ENCODE results near the gene KRTAP2-1. TPM values are rescaled to one million over a fixed set of nuclear protein-coding genes. Genes with fewer than 3 reads are reported as not detected.
"Not testable (repeated sequence)": the region's sequence is repeated elsewhere in the genome, so short reads cannot be mapped to it uniquely, and the experiment has no call there.

Gene KRTAP2-1
- total RNA-seq, 2 experiments from 2014 or later = not detected

DNA sequence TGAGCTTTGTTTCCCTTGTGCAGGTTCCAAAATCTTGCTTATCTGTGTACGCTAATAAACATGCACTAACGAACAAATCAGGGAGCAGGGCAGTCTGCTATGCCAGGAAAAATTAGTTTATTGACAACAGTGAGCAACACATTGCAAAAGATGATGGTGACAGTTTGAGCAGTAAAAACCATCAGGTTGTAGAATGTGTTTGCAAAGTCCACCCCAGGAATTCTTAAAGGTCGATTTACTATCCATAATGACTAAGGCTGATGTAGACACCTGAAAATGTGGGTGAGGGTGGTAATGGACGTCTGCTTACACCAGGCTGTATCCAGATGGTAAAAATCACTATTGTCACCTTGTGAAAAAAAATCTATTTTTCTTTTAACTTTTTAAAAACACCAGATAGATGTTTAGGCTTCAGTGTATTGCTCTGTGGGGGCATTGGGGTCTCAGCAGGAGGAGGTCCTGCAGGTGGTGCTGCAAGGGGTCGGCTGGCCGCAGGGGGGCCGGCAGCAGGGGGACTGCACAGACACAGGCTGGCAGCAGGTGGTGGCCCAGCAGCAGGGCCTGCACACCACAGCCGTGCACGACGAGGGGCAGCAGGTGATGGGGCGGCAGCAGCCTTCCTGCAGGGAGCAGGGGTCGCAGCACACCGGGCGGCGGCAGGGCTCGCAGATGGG is 18.0 kb upstream of the KRTAP2-1 start:
- not testable (repeated sequence) for ATAC-seq; H3K4me3 Mint-ChIP-seq; H3K36me3 Mint-ChIP-seq; H3K4me1 Mint-ChIP-seq; H3K9me3 Mint-ChIP-seq (ENCODE audit: low read depth); H3K27ac Mint-ChIP-seq; DNase-seq
- CTCF ChIA-PET = interaction anchor here (0.5 kb wide), 1 partner anchor 46 kb away, joined by 3 read pairs; no protein-coding TSS in a partner anchor
- H3K27me3 Mint-ChIP-seq = peaks cover 25% of the 10 kb centered on the region

DNA sequence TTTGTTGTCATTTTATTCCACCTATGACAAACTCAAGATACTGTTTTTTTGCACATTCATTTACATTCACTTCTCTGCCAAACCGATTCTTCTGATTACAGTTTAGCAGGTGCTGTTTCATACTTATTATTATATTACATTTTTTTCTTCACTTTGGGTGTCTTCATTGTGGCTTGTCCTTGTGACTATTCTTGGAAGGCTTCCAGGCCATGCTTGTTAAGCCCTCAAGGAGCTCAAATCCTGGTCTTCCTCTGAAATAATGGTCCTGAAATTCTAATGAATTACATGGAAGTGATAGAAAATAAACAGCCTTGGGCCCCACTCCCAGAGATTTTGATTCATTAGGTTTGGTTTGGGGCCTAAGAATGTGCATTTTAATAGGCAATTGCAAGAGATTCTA is 17.2 kb upstream of the KRTAP2-1 start:
- ATAC-seq = no peak
- Mint-ChIP-seq H3K36me3 (no peaks in the 10 kb centered on the region), H3K4me1 (peaks cover 7% of the 10 kb centered on the region), H3K27me3 (peaks cover 31% of the 10 kb centered on the region), H3K9me3 (ENCODE audit: low read depth) (no peaks in the 10 kb centered on the region), H3K4me3 (no peak overlapping the region), H3K27ac (no peak overlapping the region)
- CTCF ChIA-PET = interaction anchor here (0.5 kb wide), 1 partner anchor 45 kb away, joined by 3 read pairs; no protein-coding TSS in a partner anchor
- DNase-seq = no peak

- Mint-ChIP-seq H3K4me3 (no peak overlapping the region), H3K27ac (no peak overlapping the region), H3K9me3 (ENCODE audit: low read depth) (no peaks in the 10 kb centered on the region), H3K36me3 (no peaks in the 10 kb centered on the region), H3K27me3 (peaks cover 39% of the 10 kb centered on the region), H3K4me1 (peaks cover 5% of the 10 kb centered on the region)
- CTCF ChIA-PET = no interaction called here
- no peak for ATAC-seq
- DNase-seq = no peak
Measured at GRCh38 chr17:41063449-41063848, 16.3 kb upstream of the KRTAP2-1 start.

- Mint-ChIP-seq H3K4me3 (no peak overlapping the region), H3K4me1 (peaks cover 5% of the 10 kb centered on the region), H3K9me3 (ENCODE audit: low read depth) (peaks cover 3% of the 10 kb centered on the region), H3K27me3 (peaks cover 48% of the 10 kb centered on the region), H3K27ac (no peak overlapping the region), H3K36me3 (no peaks in the 10 kb centered on the region)
- ATAC-seq (no peak), DNase-seq (no peak)
- CTCF ChIA-PET = no interaction called here
Measured at GRCh38 chr17:41061964-41062363, 14.8 kb upstream of the KRTAP2-1 start.

DNA sequence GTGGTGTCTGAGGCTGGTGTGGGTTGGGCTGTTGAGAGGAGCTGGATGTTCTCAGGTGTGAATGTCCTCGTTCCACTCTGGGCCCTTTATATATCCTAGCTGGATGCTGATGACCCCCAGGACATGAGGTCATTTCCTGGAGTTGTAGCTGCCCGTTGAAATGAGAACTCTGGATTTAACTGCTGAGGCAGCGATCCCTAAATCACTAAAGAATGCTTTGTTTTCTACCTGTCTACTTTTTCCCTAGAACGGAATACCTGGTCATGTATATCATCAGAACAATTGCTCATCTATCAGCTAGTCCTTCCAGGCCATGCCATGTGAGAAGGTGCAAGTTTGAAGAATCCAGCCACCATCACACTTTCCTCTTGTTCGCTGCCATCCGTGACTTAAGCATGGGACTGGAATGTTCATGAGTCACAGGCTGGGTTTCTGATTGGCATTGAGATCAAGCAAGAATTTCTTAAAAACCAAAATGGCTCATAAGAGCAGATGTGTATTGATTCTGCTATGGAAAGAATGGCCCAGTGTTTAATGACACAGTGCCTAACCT is 13.0 kb upstream of the KRTAP2-1 start, which contains the start of gene KRTAP2-3:
Gene KRTAP2-3, minus strand, starts transcription at position 63 of the 553 bp plus-strand sequence. CDS start 64 bp downstream, outside the sequence.
- no peaks in the 10 kb centered on the region for H3K4me1 Mint-ChIP-seq
- CTCF ChIA-PET = no interaction called here
- DNase-seq = no peak
- H3K27ac Mint-ChIP-seq = no peak within 1 kb of the TSS
- no peak for ATAC-seq
- H3K27me3 Mint-ChIP-seq = peaks cover 51% of the 10 kb centered on the region
- H3K9me3 Mint-ChIP-seq (ENCODE audit: low read depth) = peaks cover 3% of the 10 kb centered on the region
- no peak within 1 kb of the TSS for H3K4me3 Mint-ChIP-seq
- no peaks in the 10 kb centered on the region for H3K36me3 Mint-ChIP-seq

DNA sequence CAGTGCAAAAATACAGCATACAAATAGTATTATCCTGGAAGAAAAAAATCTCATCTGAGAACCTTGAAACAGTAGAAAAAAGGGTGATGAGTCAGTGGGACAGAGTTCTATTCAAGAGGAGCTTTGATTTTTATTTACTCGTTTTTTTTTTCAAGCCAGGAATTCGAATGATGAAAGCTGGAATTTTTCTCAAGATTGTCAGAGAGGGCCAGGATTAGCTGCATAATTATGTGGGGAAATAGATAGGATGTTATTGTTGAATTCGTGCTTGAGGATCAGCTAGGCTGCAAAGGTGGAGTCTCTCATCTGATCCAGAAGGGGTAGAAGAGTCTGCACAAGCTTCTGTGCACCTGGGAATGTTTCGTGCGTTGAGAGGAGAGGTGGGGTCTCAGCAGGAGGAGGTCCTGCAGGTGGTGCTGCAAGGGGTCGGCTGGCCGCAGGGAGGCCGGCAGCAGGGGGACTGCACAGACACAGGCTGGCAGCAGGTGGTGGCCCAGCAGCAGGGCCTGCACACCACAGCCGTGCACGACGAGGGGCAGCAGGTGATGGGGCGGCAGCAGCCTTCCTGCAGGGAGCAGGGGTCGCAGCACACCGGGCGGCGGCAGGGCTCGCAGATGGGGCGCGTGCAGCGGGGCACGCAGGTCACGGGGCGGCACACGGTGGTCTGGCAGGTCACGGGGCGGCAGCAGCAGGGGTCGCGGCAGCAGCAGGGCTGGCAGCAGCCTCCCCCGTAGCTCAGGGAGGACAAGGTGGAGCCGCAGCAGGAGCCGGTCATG is 12.3 kb upstream of the KRTAP2-1 start:
- H3K9me3 Mint-ChIP-seq (ENCODE audit: low read depth); H3K27ac Mint-ChIP-seq; H3K4me1 Mint-ChIP-seq; H3K4me3 Mint-ChIP-seq; ATAC-seq; DNase-seq; H3K36me3 Mint-ChIP-seq; CTCF ChIA-PET: not testable (repeated sequence)
- peaks cover 51% of the 10 kb centered on the region for H3K27me3 Mint-ChIP-seq

DNA sequence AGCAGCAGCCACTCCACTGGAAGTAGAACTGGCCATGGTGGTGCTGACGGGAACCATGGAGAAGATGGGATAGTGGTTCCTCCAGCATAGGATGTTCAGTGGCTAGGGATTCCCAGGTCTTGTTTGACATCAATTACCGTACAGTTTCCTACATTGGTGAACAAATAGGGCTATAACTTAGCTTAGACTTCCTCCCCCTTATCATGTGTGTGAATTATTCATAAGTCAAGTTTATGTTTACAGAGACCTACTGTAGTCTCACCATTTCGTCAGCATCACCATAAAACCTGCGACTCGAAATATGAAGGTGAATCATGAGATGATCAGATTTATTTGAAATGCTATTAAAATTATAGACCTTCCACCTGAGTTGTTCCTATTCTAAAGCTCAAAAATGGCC is 11.6 kb upstream of the KRTAP2-1 start:
- CTCF ChIA-PET = no interaction called here
- no peak overlapping the region for H3K27ac Mint-ChIP-seq
- H3K4me1 Mint-ChIP-seq = no peaks in the 10 kb centered on the region
- H3K36me3 Mint-ChIP-seq = no peaks in the 10 kb centered on the region
- DNase-seq (no peak), ATAC-seq (no peak)
- peaks cover 3% of the 10 kb centered on the region for H3K9me3 Mint-ChIP-seq (ENCODE audit: low read depth)
- no peak overlapping the region for H3K4me3 Mint-ChIP-seq
- H3K27me3 Mint-ChIP-seq = peaks cover 48% of the 10 kb centered on the region

DNA sequence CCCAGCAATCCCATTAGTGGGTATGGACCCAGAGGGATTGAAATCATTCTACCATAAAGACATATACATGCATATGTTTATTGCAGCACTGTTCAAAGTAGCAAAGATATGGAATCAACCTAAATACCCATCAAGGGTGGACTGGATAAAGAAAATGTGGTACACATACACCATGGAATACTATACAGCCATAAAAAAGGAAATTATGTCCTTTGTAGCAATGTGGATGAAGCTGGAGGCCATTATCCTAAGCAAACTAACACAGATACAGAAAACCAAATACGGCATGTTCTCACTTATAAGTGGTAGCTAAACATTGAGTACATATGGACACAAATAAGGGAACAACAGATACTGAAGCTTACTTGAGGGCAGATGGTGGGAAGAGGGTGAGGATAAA is 10.4 kb upstream of the KRTAP2-1 start:
- CTCF ChIA-PET = no interaction called here
- ATAC-seq (no peak), DNase-seq (no peak)
- Mint-ChIP-seq H3K9me3 (ENCODE audit: low read depth) (peaks cover 3% of the 10 kb centered on the region), H3K4me3 (no peak overlapping the region), H3K27me3 (peaks cover 54% of the 10 kb centered on the region), H3K4me1 (no peaks in the 10 kb centered on the region), H3K36me3 (no peaks in the 10 kb centered on the region), H3K27ac (no peak overlapping the region)

DNA sequence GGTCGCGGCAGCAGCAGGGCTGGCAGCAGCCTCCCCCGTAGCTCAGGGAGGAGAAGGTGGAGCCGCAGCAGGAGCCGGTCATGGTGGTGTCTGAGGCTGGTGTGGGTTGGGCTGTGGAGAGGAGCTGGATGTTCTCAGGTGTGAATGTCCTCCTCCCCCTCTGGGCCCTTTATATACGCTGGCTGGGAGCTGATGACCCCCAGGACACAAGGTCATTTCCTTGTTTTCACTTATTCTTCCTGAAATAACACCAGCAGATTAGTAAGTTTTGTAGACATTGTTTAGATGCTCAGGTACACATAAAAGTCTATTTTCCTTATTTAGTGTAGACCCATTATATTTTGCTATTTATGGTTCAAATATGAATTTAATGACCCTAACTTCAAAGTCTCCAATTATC is 8.0 kb upstream of the KRTAP2-1 start, which contains the start of gene KRTAP2-2:
Gene KRTAP2-2, minus strand, starts transcription at position 101 of the 400 bp plus-strand sequence. Its CDS starts 19 bp downstream, at position 82.
- H3K4me3 Mint-ChIP-seq; ATAC-seq; H3K9me3 Mint-ChIP-seq (ENCODE audit: low read depth); H3K27ac Mint-ChIP-seq; CTCF ChIA-PET; DNase-seq; H3K36me3 Mint-ChIP-seq; H3K4me1 Mint-ChIP-seq: not testable (repeated sequence)
- peaks cover 41% of the 10 kb centered on the region for H3K27me3 Mint-ChIP-seq

DNA sequence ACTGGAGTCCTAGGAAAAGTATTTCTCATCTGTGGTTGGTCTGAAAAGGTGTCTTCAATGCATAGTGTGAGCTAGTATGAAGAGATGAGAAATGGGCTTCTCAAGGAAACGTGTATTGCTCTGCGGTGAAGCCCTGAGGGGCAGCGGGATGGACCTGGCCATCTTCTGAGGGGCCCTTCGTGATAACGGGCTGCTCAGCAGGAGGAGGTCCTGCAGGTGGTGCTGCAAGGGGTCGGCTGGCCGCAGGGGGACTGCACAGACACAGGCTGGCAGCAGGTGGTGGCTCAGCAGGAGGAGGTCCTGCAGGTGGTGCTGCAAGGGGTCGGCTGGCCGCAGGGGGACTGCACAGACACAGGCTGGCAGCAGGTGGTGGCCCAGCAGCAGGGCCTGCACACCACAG is 7.4 kb upstream of the KRTAP2-1 start:
- H3K4me1 Mint-ChIP-seq; H3K27ac Mint-ChIP-seq; H3K4me3 Mint-ChIP-seq; H3K9me3 Mint-ChIP-seq (ENCODE audit: low read depth); CTCF ChIA-PET; H3K36me3 Mint-ChIP-seq; ATAC-seq; DNase-seq: not testable (repeated sequence)
- H3K27me3 Mint-ChIP-seq = peaks cover 39% of the 10 kb centered on the region

DNA sequence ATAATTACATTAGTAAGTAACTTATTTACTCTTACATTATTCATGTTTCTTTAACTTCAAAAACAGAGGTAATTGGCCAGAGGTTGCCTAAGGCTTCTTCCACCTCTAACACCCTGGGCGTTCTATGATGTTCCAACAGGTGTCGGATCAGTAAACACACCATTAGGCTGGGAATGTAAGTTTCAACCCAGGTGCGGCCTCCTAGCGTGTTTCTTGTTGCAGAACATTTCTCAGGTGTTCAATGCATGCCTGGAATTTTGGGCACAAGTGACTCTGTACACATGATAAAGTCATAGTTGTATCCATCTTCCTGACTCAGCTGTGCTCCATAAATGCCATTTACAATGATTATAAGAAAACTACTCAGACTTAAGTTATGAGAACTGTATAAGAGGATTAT is 6.9 kb upstream of the KRTAP2-1 start:
- peaks cover 3% of the 10 kb centered on the region for H3K9me3 Mint-ChIP-seq (ENCODE audit: low read depth)
- no peak for DNase-seq
- no peak for ATAC-seq
- CTCF ChIA-PET = no interaction called here
- no peaks in the 10 kb centered on the region for H3K36me3 Mint-ChIP-seq
- H3K4me3 Mint-ChIP-seq = no peak overlapping the region
- no peaks in the 10 kb centered on the region for H3K4me1 Mint-ChIP-seq
- H3K27ac Mint-ChIP-seq = no peak overlapping the region
- H3K27me3 Mint-ChIP-seq = peaks cover 36% of the 10 kb centered on the region

DNA sequence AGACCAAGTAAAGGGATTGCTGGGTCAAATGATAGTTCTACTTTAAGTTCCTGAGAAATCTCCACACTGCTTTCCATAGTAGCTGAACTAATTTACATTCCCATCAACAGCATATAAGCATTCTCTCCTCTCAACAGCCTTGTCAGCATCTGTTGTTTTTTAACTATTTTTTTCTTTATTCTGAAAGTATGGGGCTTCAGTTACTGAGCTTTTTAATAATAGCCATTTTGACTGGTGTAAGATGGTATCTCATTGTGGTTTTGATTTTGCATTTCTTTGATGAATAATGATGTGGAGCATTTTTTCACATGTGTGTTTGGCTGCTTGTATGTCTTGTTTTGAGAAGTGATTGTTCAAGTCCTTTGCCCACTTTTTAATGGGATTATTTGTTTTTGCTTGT is 5.5 kb upstream of the KRTAP2-1 start:
- ATAC-seq (no peak), DNase-seq (no peak)
- no peaks in the 10 kb centered on the region for H3K4me1 Mint-ChIP-seq
- H3K27ac Mint-ChIP-seq = no peak overlapping the region
- H3K9me3 Mint-ChIP-seq (ENCODE audit: low read depth) = peaks cover 3% of the 10 kb centered on the region
- H3K4me3 Mint-ChIP-seq = no peak overlapping the region
- CTCF ChIA-PET = no interaction called here
- peaks cover 32% of the 10 kb centered on the region for H3K27me3 Mint-ChIP-seq
- H3K36me3 Mint-ChIP-seq = no peaks in the 10 kb centered on the region

DNA sequence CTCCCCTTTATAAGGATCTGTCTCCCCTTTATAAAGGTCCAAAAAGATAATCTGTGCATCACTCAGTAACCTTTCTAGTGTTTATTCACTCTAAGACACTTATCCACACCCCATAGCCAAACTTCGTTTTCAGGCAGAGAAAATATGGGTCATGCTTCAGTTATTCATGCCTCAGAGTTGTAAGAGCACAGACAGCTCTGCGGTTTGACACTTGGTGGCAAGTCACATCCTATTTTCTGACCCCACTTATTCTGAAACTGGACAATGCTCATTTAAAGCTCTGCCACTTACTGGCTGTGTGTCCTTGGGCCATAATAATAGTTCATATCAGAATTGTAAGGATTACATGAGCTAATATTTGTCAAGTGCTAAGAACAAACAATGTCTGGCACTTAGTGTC is 2.0 kb upstream of the KRTAP2-1 start:
- H3K4me1 Mint-ChIP-seq = no peaks in the 10 kb centered on the region
- CTCF ChIA-PET = no interaction called here
- DNase-seq (no peak), ATAC-seq (no peak)
- no peak overlapping the region for H3K4me3 Mint-ChIP-seq
- no peaks in the 10 kb centered on the region for H3K9me3 Mint-ChIP-seq (ENCODE audit: low read depth)
- H3K27me3 Mint-ChIP-seq = peaks cover 32% of the 10 kb centered on the region
- H3K27ac Mint-ChIP-seq = no peak overlapping the region
- no peaks in the 10 kb centered on the region for H3K36me3 Mint-ChIP-seq

DNA sequence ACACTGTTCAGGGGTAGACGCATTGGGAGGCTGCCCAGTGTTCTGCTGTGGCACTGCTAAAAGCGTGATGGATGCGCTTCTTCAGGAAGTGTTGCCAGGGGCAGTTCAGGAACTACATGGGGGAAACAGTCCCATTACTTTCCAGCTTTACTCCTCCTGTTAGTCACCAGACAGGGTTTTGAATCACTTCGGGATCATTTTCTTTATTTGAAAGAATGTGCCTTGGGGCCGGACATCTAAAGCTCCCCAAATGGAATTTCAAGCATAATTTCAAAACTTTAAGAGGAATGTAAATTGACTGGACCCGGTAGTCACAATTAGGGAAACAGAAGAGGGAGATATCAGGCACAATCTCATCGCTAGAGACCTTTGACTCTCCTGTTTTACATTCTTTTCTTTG is 1.3 kb upstream of the KRTAP2-1 start:
- CTCF ChIA-PET = interaction anchor here (1.5 kb wide), 1 partner anchor 42 kb away, joined by 3 read pairs; no protein-coding TSS in a partner anchor
- ATAC-seq (no peak), DNase-seq (no peak)
- peaks cover 30% of the 10 kb centered on the region for H3K27me3 Mint-ChIP-seq
- no peak overlapping the region for H3K27ac Mint-ChIP-seq
- no peaks in the 10 kb centered on the region for H3K36me3 Mint-ChIP-seq
- H3K9me3 Mint-ChIP-seq (ENCODE audit: low read depth) = no peaks in the 10 kb centered on the region
- no peaks in the 10 kb centered on the region for H3K4me1 Mint-ChIP-seq
- no peak overlapping the region for H3K4me3 Mint-ChIP-seq

Measured in activated CD8-positive, alpha-beta memory T cell treated with anti-CD3 and anti-CD28 coated beads, Interleukin-2, amount 10 ng/mL, durations not matched to agents 7 days and 5 days (primary cell).